Camera-type eye (tissue), 1 donor: ENCODE results near the gene MOB1B. TPM values are rescaled to one million over a fixed set of nuclear protein-coding genes. Genes with fewer than 3 reads are reported as not detected.

Experiments used
- total RNA-seq: library from RNA; depleted of rRNA; stranded (reverse); fragments of >200 nt; gene quantifications from one replicate; pipeline ENCODE4 v1.2.3, GENCODE V29; 2014

MOB1B gene
- 45.1 TPM for total RNA-seq

GRCh38 chr4:70901984-70902576, at the start of gene MOB1B:
Gene MOB1B (plus strand): TSS chr4:70902369. CDS start chr4:70902537, 168 bp downstream.

GRCh38 chr4:70993181-70994068, 91.3 kb downstream of the MOB1B start, which contains the start of gene DCK:
Gene DCK (plus strand): TSS chr4:70993649. CDS start chr4:70993836, 187 bp downstream.

Other genes with a start within 250 kb of the MOB1B start
- 3.0 TPM for gene JCHAIN, start 235.9 kb upstream of the MOB1B start, total RNA-seq
- 24.6 TPM for gene UTP3, start 213.8 kb upstream of the MOB1B start, total RNA-seq
- 183 TPM for gene RUFY3, start 180.4 kb upstream of the MOB1B start, total RNA-seq
- gene GRSF1, start 62.5 kb upstream of the MOB1B start, total RNA-seq = 80.8 TPM
- gene DCK, start 91.3 kb downstream of the MOB1B start, total RNA-seq = 37.0 TPM